Suprapubic skin (tissue), 4 donors: ENCODE measurements around the gene LETM1. TPM values are rescaled to one million over a fixed set of nuclear protein-coding genes. Genes with fewer than 3 reads are reported as not detected.

Experiments
- DNase-seq, 2 donors: peaks; one replicate each; pipeline ENCODE4 v3.0.0-alpha.2; 2019; ENCODE audit warnings: low spot score in 2 of 2
- H3K27ac ChIP-seq: fragments of 200-600 bp; sonication (generic); one replicate; pipeline ENCODE4 v1.5.1; 2019
- H3K27me3 ChIP-seq: fragments of 200-600 bp; sonication (generic); one replicate; pipeline ENCODE4 v1.5.1; 2019
- H3K36me3 ChIP-seq: fragments of 200-600 bp; sonication (generic); one replicate; pipeline ENCODE4 v1.5.1; 2019
- H3K4me1 ChIP-seq: fragments of 200-600 bp; sonication (generic); one replicate; pipeline ENCODE4 v1.5.1; 2019
- H3K4me3 ChIP-seq: fragments of 200-600 bp; sonication (generic); one replicate; pipeline ENCODE4 v1.5.1; 2019; ENCODE audit warnings: mild to moderate bottlenecking
- H3K9me3 ChIP-seq: fragments of 200-600 bp; sonication (generic); one replicate; pipeline ENCODE4 v1.5.1; 2019
- EP300 ChIP-seq: sonication (generic); formaldehyde crosslinking; IDR thresholded peaks from one replicate; pipeline ENCODE4 v1.6.1; 2017; ENCODE audit warnings: antibody characterized with exemption
- POLR2A ChIP-seq, 2 donors: fragments of 450-650 bp; IDR thresholded peaks; one replicate each; pipeline ENCODE4 v1.6.1; 2017; ENCODE audit warnings: antibody characterized with exemption in 2 of 2, mild to moderate bottlenecking in 2 of 2, moderate library complexity in 2 of 2
- POLR2AphosphoS5 ChIP-seq, 3 donors: sonication (generic); formaldehyde crosslinking; IDR thresholded peaks; one replicate each; pipeline ENCODE4 v1.6.1; 2017; ENCODE audit warnings: antibody characterized with exemption in 3 of 3
- WGBS: methylation state at CpG from one replicate; pipeline ENCODE4 v1.1.5; 2018; 5-methylcytosine and 5-hydroxymethylcytosine counted together
- total RNA-seq, 4 donors: library from RNA; depleted of rRNA; stranded (reverse); fragments of >200 nt; gene quantifications; one replicate each; pipeline ENCODE4 v1.1.0, GENCODE V29; 2016
- TF ChIP-seq, protein P1 (sequence below), 2 donors: fragments of 200-600 bp in 1 of 2; fragments of 450-650 bp in 1 of 2; sonication (generic) in 1 of 2; IDR thresholded peaks; one replicate each; pipeline ENCODE4 v1.5.1; 2016 to 2019; ENCODE audit warnings: antibody characterized with exemption in 2 of 2, mild to moderate bottlenecking in 1 of 2, moderate library complexity in 1 of 2

LETM1 gene
- total RNA-seq, 4 donors from 2014 or later = 64.0 to 73.5 (median 65.2) TPM

GRCh38 chr4:1900624-1901023 lies 44.7 kb upstream of the LETM1 start:
- H3K4me1 ChIP-seq = no peaks in the 10 kb centered on the region
- H3K27me3 ChIP-seq = no peaks in the 10 kb centered on the region
- H3K9me3 ChIP-seq = no peaks in the 10 kb centered on the region
- WGBS = 95% methylated on average over 16 of the region's 16 CpGs
- H3K36me3 ChIP-seq = peaks cover 18% of the 10 kb centered on the region
- no peak overlapping the region for H3K27ac ChIP-seq
- H3K4me3 ChIP-seq = no peak overlapping the region
- DNase-seq = peak in 1 of 2 donors; percentile 20
- TF ChIP-seq POLR2A (IDR thresholded peaks at IDR 0.05) (no peak), POLR2AphosphoS5 (IDR thresholded peaks at IDR 0.05) (no peak), EP300 (no peak)
- TF ChIP-seq, protein P1, sequence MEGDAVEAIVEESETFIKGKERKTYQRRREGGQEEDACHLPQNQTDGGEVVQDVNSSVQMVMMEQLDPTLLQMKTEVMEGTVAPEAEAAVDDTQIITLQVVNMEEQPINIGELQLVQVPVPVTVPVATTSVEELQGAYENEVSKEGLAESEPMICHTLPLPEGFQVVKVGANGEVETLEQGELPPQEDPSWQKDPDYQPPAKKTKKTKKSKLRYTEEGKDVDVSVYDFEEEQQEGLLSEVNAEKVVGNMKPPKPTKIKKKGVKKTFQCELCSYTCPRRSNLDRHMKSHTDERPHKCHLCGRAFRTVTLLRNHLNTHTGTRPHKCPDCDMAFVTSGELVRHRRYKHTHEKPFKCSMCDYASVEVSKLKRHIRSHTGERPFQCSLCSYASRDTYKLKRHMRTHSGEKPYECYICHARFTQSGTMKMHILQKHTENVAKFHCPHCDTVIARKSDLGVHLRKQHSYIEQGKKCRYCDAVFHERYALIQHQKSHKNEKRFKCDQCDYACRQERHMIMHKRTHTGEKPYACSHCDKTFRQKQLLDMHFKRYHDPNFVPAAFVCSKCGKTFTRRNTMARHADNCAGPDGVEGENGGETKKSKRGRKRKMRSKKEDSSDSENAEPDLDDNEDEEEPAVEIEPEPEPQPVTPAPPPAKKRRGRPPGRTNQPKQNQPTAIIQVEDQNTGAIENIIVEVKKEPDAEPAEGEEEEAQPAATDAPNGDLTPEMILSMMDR (IDR thresholded peaks at IDR 0.05) = no peak

DNA sequence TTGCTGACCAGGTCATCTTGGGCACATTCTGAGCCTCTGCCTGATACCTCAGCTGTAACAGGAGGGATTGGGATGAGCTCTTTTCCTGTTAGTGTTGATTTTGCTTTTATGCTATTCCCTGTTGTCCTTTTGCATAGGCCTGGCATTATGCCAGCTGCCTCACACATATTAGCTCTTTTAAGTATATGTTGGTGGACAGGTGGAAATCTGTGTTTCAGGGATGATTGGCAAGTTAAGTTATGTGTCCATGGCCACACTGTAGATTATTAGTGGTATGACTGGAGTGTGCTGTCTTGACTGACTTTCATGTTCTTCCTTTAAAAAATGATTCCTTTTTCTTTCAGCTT lies 44.1 kb upstream of the LETM1 start:
- Histone ChIP-seq H3K9me3 (no peaks in the 10 kb centered on the region), H3K27ac (no peak overlapping the region), H3K4me1 (no peaks in the 10 kb centered on the region), H3K36me3 (peaks cover 18% of the 10 kb centered on the region), H3K4me3 (no peak overlapping the region), H3K27me3 (no peaks in the 10 kb centered on the region)
- TF ChIP-seq, protein P1 (IDR thresholded peaks at IDR 0.05) = no peak
- TF ChIP-seq EP300 = no peak
- peak in 1 of 2 donors; percentile 3 for DNase-seq

DNA sequence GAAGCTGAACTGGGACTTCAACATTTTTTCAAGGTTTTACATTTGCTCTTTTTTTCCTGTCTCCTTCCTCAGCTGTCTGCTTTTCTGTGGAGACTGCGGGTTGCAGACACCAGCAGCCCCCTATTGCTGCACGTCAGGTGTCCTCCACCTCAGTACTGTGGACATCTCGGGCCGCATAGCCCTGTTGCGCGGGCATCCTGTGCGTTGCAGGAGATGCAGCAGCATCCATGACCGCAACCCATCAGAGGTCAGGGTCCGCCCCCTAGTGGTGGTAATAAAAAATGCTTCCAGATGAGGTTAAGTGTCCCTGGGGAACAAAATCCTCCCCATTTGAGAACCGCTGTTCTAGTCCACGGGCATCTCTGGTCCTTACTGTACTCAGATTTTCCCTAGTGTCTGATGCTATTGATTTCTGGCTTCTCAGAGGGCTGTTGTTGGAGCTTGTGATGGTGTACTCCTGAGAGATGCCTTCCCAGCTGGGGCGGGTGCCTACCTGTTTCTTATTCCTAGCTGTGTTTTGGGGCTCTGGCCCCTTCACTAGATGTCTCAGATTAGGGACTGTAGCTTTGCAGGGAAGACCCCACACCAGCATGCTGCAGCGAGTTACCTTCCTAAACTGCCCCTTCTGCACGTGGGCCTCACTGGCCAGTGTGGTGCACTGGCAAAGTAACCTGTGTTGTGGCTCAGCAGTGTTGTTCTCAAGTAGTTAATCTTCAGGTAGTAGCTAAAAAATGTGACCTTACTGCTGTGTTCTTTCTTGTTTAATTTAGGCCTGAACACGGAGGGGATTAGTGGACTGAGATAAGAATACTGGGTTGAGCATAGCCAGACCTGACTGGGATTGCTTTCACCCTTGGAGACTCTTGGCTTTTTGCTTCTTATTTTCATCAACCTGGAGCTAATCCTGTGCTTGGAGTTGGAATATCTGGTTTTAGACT lies 43.5 kb upstream of the LETM1 start:
- no peak overlapping the region for H3K4me3 ChIP-seq
- no peaks in the 10 kb centered on the region for H3K27me3 ChIP-seq
- no peaks in the 10 kb centered on the region for H3K4me1 ChIP-seq
- no peak overlapping the region for H3K27ac ChIP-seq
- peaks cover 18% of the 10 kb centered on the region for H3K36me3 ChIP-seq
- peak; percentile 75 to 87 for DNase-seq
- no peak for TF ChIP-seq POLR2A (IDR thresholded peaks at IDR 0.05)
- TF ChIP-seq, protein P1 (IDR thresholded peaks at IDR 0.05) = peak; percentile 71 to 84
- no peaks in the 10 kb centered on the region for H3K9me3 ChIP-seq
- WGBS = 27% methylated on average over 14 of the region's 15 CpGs

DNA sequence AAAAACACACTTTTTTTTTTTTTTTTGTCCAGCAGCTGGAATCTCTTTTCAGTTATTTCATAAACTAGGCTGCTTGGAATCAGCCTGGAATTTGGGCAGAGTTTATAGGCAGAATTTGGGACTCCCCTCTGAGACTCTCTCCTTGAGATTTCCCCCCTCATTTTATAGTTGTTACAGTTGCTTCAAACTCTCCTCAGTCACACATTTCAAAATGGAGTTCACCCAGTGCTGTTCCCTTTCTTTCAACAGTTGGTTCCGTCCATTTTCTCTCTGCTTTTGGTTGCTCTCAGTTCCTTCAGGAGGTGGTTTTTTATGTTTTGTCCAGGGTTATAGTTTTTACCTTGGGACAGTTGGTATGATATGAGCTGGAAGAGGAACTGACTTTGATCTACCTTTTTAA lies 42.7 kb upstream of the LETM1 start:
- no peak for DNase-seq

DNA sequence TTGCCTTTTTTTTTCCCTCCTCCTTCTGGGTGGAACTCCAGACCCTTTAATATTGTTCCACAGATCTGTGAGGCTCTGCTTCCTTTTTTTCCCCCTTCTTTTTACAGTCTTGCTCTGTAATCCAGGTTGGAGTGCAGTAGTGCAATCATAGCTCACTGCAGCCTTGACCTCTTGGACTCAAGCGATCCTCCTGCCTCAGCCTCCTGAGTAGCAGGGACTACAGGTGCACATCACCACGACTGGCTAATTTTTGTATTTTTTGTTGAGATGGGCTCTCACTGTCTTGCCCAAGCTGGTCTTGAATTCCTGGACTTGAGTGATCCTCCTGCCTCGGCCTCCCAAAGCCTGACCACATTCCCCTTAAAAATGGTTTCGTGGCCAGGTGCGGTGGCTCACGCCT lies 42.1 kb upstream of the LETM1 start:
- no peak overlapping the region for H3K27ac ChIP-seq
- DNase-seq = peak in 1 of 2 donors; percentile 8
- TF ChIP-seq, protein P1 (IDR thresholded peaks at IDR 0.05) = no peak
- no peak for TF ChIP-seq POLR2A (IDR thresholded peaks at IDR 0.05)
- TF ChIP-seq EP300 = no peak
- TF ChIP-seq POLR2AphosphoS5 (IDR thresholded peaks at IDR 0.05) = no peak
- no peaks in the 10 kb centered on the region for H3K9me3 ChIP-seq
- peaks cover 18% of the 10 kb centered on the region for H3K36me3 ChIP-seq
- no peaks in the 10 kb centered on the region for H3K27me3 ChIP-seq
- no peaks in the 10 kb centered on the region for H3K4me1 ChIP-seq
- WGBS = 98% methylated on average over 6 of the region's 6 CpGs
- no peak overlapping the region for H3K4me3 ChIP-seq

More for the DNA sequence above, 42.7 kb upstream of the LETM1 start:
- Histone ChIP-seq H3K9me3 (no peaks in the 10 kb centered on the region), H3K36me3 (peaks cover 18% of the 10 kb centered on the region), H3K4me1 (no peaks in the 10 kb centered on the region), H3K27ac (no peak overlapping the region), H3K4me3 (no peak overlapping the region), H3K27me3 (no peaks in the 10 kb centered on the region)
- WGBS = 75% methylated on average over 1 of the region's 1 CpG
- TF ChIP-seq EP300 = no peak
- no peak for TF ChIP-seq POLR2AphosphoS5 (IDR thresholded peaks at IDR 0.05)
- TF ChIP-seq, protein P1 (IDR thresholded peaks at IDR 0.05) = no peak
- TF ChIP-seq POLR2A (IDR thresholded peaks at IDR 0.05) = no peak
